HCEC 1CT (cell line): ENCODE measurements around the gene NBDY.
"Not testable (repeated sequence)": the region's sequence is repeated elsewhere in the genome, so short reads cannot be mapped to it uniquely, and the experiment has no call there.

Source experiments
- DNase-seq: peaks from one replicate; pipeline ENCODE4 v3.0.0-alpha.2; 2017

Gene NBDY

DNA sequence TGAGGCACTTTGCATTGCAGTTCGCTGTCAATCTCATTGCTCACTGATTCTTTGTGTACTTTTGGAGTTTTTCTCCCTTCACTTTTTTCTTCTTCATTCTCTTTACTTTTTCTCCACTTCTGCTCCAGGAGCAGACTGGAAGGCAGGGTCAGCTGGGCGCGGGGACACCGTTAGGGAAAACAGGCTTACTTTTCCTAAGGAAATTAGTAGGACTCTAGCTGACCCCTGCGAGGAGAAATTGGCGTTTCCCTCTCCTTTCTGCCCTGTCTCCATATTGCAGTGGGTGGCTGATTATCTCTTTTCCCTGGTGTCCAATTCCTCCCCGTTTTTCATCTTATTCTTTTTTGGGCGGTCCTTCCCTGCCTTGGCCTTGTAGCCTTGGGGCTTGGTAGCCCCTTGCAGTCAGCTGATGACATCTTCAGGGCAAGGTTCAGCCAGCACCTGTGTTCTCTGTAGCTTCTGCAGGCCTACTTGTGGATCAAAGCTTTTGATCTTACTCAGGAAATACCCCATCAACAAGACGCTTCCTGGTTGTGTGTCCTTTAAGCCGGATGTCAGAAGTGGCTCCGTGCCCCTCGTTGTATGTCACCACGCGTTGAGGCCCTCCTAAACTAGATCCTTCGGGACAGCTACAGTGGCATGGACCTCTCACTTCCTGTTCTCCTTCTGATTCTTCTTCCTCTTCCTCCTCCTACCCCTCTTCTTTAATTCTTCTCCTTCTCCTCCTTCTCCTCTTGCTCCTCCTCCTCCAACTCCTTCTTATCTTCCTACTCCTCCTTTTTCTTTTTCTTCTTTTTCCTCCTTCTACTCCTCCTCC, 36.1 kb downstream of the NBDY start:
- DNase-seq, result no peak

DNA sequence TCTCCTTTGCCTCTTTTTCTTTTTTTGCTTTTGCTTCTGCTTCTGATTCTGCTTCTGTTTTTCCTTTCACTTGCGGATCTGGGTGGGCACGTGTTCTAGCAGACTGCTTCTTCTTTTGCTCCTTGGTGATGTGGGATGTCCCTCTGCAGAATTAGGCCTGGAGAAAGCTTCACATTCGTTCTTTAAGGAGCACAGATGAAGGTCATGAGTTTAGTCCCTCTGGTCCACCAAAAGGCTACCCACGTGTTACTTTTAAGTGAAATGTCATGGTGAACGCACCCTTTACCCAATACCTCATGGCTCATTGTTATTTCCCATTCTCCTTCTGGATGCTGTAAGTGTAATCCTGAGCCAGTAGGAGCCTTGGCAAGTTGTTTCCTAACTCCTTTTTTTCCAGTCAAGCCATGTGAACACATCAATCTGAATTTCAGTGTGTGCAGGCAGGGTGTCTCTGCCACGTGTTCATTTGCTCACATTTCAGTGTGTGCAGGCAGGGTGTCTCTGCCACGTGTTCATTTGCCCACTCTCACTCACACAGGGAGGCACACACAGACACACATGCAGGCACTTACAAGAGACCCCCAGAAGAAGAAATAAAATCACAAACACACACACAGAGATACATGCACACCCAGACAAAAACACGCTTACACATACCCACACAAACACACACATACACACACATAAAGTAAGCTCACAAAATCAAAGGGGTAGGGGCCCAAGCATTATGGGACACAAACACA, 36.9 kb downstream of the NBDY start:
- no peak for DNase-seq

DNA sequence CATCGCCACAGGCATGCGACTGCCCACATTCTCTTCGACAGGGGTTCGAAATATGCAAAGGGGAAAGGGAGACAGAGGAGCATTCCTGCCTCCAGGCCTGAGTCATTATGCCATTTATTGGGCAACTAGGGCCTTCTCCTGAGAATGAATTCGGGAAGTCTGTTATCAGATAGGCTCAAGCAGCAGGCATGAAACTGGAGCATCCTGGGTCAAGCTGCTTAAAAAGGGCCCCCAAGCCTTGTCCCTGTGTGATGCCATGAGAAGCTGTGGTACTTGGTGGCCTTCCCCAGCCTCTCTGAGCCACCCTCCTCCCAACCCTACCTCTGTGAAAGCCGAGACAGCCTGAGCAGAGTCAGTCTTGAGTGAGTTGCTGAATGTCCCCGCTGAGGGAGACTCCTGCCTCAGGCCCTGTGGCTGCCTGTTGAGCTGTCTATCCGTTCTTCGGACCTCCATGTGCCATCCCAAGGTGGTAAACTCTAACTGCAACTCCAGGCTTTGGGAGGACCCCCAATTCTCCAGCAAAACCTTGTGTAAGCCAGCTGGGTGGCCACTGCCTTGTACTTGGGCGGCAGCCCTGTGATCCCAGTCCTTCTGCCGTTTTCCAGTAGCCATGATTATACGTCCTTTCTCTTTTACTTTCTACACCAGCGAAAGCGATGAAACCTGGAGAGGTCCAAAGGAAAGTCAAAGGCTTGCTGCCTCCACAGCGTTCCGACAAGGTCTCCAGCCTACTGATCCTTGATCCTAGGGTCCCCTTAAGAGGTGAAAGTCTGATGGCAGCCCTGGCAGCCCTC, 37.7 kb downstream of the NBDY start:
- DNase-seq, result no peak

DNA sequence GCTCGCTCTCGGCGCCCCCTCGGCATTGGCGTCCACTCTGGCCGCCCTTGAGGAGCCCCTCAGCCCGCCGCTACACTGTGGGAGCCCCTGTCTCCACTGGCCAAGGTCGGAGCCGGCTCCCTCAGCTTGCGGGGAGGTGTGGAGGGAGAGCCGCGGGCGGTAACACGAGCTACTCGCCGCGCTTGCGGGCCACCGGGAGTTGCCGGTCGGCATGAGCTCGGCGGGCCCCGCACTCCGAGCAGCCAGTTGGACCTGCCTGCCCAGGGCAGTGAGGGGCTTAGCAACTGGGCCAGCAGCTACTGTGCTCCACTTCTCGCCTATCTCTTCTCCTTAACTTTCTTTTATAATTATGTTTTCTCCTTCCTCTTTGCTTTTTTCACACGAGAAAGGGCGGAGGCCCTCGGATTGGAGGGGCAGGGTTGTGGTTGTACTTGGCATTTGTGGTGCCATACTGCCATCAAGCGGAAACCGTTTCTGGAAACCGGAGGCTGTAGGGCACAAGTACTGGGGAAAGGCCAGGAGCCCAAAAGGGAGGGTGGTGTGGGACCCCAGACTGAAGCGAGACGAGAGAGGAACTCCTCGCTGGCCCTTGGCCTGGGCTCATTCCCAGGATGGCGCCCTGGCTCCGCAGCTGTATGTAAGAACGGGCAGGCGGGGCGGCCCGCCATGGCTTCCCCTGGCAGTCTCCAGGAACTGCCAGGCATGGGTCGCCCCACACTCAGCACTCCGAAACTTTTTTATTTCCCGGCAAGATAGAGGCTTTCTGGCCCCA, 38.5 kb downstream of the NBDY start:
- DNase-seq, result not testable (repeated sequence)

DNA sequence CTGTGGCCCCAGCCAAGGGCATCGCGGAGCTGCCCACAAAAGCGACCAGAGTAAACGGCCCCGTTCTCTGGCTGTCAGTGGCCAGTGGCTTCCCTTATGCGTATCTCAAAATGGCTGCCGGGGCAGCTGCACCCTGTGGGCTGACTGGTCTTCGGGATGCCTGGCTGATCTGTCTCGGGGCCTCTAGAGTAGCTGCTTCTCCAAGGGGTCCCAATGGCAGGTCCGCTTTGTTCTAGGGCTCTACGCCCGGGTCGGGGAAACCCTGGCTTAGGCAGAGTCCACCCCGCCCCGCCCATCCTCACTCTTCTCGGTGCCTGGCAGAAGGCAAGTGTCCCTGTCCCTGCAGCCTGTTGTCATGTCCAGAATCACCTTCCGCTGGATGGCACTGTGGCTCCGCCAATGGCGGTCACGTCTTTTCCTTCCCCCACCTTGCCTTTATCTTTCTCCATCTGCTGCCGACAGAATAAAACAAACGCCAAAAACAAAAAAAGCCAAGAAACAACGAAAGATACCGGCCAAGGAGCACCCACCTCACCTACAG, 39.1 kb downstream of the NBDY start:
- not testable (repeated sequence) for DNase-seq

DNA sequence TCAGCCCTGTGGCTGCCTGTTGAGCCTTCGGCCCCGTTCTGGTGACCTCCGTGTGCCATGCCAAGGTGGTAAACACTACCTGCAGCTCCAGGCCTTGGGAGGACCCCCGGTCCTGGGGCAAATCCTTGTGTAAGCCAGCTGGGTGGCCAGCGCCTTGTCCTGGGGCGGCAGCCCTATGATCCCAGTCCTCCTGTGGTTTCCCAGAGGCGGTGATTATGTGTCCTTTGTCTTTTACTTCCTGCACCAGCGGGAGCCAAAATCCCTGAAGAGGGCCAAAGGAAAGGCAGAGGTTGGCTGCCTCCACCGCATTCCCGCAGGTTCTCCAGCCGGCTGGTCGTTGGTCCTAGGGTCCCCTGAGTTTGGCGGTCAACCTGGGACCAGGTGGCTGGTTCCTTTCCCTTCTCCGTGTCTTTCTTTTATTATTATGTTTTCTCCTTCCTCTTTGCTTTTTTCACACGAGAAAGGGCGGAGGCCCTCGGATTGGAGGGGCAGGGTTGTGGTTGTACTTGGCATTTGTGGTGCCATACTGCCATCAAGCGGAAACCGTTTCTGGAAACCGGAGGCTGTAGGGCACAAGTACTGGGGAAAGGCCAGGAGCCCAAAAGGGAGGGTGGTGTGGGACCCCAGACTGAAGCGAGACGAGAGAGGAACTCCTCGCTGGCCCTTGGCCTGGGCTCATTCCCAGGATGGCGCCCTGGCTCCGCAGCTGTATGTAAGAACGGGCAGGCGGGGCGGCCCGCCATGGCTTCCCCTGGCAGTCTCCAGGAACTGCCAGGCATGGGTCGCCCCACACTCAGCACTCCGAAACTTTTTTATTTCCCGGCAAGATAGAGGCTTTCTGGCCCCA, 43.9 kb downstream of the NBDY start:
- not testable (repeated sequence) for DNase-seq

DNA sequence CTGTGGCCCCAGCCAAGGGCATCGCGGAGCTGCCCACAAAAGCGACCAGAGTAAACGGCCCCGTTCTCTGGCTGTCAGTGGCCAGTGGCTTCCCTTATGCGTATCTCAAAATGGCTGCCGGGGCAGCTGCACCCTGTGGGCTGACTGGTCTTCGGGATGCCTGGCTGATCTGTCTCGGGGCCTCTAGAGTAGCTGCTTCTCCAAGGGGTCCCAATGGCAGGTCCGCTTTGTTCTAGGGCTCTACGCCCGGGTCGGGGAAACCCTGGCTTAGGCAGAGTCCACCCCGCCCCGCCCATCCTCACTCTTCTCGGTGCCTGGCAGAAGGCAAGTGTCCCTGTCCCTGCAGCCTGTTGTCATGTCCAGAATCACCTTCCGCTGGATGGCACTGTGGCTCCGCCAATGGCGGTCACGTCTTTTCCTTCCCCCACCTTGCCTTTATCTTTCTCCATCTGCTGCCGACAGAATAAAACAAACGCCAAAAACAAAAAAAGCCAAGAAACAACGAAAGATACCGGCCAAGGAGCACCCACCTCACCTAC, 44.5 kb downstream of the NBDY start:
- DNase-seq, result not testable (repeated sequence)

DNA sequence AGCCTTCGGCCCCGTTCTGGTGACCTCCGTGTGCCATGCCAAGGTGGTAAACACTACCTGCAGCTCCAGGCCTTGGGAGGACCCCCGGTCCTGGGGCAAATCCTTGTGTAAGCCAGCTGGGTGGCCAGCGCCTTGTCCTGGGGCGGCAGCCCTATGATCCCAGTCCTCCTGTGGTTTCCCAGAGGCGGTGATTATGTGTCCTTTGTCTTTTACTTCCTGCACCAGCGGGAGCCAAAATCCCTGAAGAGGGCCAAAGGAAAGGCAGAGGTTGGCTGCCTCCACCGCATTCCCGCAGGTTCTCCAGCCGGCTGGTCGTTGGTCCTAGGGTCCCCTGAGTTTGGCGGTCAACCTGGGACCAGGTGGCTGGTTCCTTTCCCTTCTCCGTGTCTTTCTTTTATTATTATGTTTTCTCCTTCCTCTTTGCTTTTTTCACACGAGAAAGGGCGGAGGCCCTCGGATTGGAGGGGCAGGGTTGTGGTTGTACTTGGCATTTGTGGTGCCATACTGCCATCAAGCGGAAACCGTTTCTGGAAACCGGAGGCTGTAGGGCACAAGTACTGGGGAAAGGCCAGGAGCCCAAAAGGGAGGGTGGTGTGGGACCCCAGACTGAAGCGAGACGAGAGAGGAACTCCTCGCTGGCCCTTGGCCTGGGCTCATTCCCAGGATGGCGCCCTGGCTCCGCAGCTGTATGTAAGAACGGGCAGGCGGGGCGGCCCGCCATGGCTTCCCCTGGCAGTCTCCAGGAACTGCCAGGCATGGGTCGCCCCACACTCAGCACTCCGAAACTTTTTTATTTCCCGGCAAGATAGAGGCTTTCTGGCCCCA, 49.3 kb downstream of the NBDY start:
- DNase-seq, result not testable (repeated sequence)

DNA sequence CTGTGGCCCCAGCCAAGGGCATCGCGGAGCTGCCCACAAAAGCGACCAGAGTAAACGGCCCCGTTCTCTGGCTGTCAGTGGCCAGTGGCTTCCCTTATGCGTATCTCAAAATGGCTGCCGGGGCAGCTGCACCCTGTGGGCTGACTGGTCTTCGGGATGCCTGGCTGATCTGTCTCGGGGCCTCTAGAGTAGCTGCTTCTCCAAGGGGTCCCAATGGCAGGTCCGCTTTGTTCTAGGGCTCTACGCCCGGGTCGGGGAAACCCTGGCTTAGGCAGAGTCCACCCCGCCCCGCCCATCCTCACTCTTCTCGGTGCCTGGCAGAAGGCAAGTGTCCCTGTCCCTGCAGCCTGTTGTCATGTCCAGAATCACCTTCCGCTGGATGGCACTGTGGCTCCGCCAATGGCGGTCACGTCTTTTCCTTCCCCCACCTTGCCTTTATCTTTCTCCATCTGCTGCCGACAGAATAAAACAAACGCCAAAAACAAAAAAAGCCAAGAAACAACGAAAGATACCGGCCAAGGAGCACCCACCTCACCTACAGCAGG, 50.0 kb downstream of the NBDY start:
- DNase-seq, result not testable (repeated sequence)

DNA sequence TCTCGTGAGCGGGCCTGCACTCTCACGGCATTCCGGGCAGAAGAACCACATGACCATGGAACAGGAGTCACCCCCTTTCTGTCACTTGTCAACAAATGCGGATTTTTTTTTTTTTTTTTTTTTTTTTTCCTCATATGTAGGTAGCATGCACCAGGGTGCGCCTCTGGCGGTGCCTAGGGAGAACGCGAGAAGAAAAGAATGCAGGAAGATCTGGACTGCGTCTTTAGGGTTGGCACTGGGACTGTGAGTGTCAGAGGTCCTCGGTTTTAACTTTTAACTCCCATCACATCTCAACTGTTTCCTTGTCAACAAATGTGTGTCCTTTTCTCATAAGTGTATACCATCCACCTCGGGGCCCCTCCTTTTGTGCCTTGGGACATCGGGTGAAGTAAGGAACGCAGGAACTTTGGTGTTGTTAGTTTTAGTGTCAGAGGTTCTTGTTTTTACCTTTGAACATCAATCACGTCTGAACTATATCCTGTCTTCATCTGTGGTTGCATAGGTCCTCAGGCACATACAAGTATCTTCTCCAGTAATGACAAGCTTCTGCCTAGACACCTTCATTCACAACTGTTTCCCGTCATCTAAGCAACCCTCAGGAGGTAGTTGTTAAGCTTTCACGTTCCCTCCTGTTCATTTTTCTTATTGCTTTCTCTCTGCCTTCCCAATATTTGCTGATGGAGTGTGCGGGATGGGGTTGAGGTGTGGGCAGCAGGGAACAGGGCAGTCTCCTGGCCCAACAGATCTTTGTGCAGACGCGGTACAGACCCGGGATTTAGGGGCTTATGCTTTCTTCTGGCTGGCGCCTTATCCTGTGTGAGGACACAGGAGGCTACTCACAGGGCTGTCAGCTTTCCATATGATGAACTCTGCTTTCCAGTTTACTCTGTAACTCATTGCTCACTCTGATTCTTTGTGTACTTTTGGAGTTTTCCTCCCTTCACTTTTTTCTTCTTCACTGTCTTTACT, 51.9 kb downstream of the NBDY start:
- not testable (repeated sequence) for DNase-seq

DNA sequence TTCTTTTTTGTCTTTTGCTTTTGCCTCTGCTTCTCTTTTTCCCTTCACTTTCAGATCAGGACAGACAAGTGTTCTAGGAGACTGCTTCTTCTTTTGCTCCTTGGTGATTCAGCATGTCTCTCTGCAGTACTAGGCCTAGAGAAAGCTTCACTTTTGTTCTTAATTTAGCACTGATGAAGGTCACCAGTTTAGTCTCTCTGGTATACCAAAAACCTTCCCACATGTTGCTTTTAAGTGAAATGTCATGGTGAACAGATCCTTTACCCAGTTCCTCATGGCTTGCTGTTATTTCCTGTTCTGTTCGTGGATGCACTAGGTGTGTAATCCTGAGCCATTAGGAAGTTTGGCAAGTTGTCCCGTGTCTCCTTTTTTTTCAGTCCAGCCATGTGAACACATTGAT, 53.3 kb downstream of the NBDY start:
- DNase-seq, result no peak

DNA sequence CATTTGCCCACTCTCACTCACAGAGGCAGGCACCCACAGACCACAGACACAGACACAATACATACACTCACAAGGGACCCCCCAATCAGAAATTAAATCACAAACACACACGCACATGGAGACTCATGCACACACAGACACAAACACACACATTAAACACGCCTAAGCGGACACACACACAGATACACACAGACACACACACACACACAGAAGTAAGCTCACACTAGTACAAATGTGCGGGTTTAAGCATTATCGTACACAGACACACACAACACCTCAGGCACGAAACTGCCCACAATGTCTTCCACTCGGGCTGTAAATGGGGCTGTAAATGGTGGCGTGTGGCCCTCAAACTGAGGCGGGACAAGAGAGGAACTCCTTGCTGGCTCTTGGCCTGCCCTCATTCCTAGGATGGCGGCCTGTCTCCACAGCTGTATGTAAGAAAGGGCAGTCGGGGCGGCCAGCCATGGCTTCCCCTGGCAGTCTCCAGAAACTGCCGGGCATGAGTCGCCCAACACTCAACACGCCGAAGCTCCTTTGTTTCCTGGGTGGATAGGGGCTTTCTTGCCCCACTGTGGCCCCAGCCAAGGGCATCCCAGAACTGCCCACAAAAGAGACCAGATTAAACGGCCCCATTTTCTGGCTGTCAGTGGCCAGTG, 53.9 kb downstream of the NBDY start:
- DNase-seq, result no peak

DNA sequence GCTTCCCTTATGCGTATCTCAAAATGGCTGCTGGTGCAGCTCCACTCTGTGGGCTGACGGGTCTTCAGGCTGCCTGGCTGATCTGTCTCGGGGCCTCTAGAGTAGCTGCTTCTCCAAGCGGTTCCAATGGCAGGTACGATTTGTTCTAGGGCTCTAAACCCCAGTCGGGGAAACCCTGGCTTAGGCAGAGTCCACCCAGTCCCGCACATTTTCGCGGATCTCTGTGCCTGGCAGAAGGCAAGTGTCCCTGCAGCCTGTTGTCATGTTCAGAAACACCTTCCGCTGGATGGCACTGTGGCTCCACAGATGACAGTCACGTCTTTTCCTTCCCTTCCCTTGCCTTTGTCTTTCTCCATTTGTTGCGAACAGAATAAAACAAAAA, 54.4 kb downstream of the NBDY start:
- no peak for DNase-seq

DNA sequence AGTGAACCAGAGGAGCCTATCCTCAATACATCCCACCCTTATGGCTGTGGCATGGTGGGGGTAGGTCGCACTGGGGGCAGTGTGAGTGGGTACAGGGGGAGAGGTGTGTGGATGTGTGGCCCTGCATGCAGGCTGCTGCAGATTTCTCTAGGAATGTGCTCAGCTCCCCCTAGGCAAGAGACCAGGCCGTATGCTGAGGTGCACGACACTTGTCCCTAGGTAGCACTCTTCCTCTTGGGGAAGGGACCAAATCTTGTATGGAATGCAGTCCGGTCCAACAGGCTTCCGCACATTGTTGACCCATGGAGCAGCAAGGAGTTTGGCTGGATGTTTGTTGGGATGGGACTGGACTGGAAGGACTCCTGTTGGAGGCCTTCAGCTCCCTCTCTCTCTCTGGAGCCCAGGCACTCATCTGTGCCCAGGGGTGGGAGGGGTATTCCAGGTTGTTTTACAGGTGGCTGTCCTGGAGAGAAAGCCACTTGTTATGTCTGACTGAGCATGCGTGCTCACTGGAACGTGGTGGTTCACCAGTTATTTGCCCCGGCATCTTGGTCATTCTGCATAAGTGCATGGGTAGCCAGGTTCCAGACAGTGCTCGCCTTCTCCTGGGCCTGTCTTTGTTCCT, 55.1 kb downstream of the NBDY start:
- DNase-seq, result no peak

DNA sequence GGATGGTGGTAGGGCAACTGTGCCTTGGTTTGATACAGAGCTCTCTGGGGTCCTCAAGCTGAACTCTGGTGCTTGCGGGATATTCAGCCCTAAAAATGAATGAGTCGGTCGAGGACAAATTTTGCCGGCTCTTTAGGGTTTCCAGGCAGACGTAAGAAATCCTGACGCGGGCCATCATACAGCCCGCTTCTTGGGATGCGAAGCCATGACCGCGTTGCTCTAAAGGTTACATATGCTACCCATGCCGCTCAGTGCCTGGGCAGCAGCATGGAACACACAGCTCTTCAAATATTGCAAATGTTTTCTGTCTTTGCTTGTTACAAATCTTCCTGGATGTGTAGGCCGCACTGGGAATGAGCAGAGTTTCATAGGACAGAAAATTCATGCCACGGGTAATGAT, 55.6 kb downstream of the NBDY start:
- DNase-seq, result no peak

DNA sequence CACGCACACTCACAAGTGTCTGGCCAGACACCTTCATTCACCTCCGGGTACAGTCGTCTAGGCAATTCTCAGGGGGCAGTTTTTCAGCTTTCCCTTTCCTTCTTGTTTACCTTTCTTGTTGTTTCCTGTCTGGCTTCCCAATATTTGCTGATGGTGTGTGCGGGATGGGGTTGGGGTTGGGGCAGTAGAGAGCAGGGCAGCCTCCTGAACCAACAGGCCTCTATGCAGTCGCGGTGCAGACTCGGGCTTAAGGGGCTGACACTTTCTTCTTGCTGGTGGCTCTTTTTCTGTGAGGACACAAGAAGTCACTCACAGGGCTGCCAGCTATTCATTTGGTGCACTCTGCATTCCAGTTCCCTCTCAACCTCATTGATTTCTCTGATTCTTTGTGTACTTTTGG, 56.4 kb downstream of the NBDY start:
- no peak for DNase-seq

DNA sequence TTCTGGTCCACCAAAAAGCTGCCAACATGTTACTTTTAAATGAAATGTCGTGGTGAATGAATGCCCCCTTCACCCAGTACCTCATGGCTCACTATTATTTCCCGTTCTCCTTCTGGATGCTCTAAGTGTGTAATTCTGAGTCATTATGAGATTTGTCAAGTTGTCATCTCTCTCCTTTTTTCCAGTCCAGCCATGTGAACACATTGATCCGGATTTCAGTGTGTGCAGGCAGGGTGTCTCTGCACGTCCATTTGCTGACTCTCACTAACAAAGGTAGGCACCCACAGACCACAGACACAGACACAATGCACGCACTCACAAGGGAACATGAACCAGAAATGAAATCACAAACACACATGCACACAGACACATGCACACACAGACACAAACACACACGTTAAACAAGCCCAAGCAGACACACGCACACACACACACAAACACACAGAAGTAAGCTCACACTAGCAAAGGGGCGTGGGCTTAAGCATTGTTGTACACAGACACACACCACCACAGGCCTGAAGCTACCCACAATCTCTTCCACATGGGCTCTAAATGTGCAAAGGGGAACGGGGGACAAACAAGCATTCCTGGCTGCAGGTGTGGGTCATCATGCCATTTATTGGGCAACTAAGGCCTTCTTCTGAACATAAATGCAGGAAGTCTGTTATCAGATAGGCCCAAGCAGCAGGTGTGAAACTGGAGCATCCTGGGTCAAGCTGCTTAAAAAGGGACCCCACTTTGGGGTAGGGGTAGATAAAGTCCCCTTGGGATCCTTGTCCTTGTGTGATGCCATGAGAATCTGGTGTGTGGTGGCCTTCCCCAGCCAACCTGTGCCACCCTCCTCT, 58.1 kb downstream of the NBDY start:
- DNase-seq, result no peak
